ENCODE measurements around the gene METTL25B. TPM values are rescaled to one million over a fixed set of nuclear protein-coding genes. Genes with fewer than 3 reads are reported as not detected.

The METTL25B gene
- total RNA-seq, 4 donors from 2014 or later = 37.4 to 40.8 (median 39.0) TPM

DNA sequence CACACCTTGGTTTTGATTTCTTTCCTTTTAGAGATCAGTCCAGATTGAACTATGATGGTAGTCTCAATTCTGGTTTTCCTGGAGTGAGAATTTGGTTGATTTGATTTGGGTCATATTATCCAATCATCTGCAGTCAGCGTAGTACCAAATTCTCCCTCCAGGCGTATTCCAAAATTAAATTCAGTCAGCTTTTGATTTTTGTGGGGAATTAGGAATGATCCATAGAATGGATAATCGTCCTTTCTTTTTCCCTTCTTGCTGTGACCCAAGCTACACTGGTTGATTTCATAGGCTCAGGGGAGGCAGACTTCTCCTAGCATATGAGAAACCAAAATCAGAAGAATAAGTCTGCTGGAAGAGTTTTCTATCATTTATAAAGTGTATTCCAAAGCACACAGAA is 44.0 kb downstream of the METTL25B start:
- in situ Hi-C loops (cut with MboI; ENCODE audit: low pct_ligation_motif_present in 1 of 4, low pct_unique_long_range_greater_than_20kb in 1 of 4, low sequenced_read_pairs in 3 of 4) = no loop called here
- DNase-seq = no peak
- peaks cover 12 to 57% (median 36%) of the 10 kb centered on the region in 4 donors for H3K4me1 ChIP-seq

GRCh38 chr1:156772728-156773497 is 44.6 kb downstream of the METTL25B start:
- Histone ChIP-seq H3K4me3 (no peak overlapping the region), H3K36me3 (peaks cover 0 to 6% (median 1%) of the 10 kb centered on the region in 4 donors), H3K4me1 (peaks cover 15 to 62% (median 38%) of the 10 kb centered on the region in 4 donors), H3K27me3 (no peaks in the 10 kb centered on the region), H3K27ac (no peak overlapping the region), H3K9me3 (no peaks in the 10 kb centered on the region)
- intact Hi-C loops (cut with DNase I; ENCODE audit: low total_unique reads) (no loop called here), in situ Hi-C loops (cut with MboI; ENCODE audit: low pct_ligation_motif_present in 1 of 4, low pct_unique_long_range_greater_than_20kb in 1 of 4, low sequenced_read_pairs in 3 of 4) (no loop called here)
- TF ChIP-seq POLR2A (IDR thresholded peaks at IDR 0.05) (no peak), POLR2AphosphoS5 (IDR thresholded peaks at IDR 0.05) (no peak), CTCF (IDR thresholded peaks at IDR 0.05) (no peak), EP300 (IDR thresholded peaks at IDR 0.05; ENCODE audit: low read depth) (no peak)
- 40 to 53% methylated on average over 1 to 9 of the region's 9 CpGs for WGBS, 2 donors (ENCODE audit: low coverage in 1 of 2)
- DNase-seq = no peak

More for the DNA sequence above, 44.0 kb downstream of the METTL25B start:
- Histone ChIP-seq H3K27ac (no peak overlapping the region), H3K27me3 (no peaks in the 10 kb centered on the region), H3K9me3 (no peaks in the 10 kb centered on the region), H3K4me3 (no peak overlapping the region), H3K36me3 (peaks cover 0 to 6% (median 1%) of the 10 kb centered on the region in 4 donors)
- 86 to 90% methylated on average over 3 of the region's 3 CpGs for WGBS, 2 donors (ENCODE audit: low coverage in 1 of 2)
- TF ChIP-seq POLR2AphosphoS5 (IDR thresholded peaks at IDR 0.05) (no peak), EP300 (IDR thresholded peaks at IDR 0.05; ENCODE audit: low read depth) (no peak), POLR2A (IDR thresholded peaks at IDR 0.05) (no peak), CTCF (IDR thresholded peaks at IDR 0.05) (no peak)
- intact Hi-C loops (cut with DNase I; ENCODE audit: low total_unique reads) = no loop called here

DNA sequence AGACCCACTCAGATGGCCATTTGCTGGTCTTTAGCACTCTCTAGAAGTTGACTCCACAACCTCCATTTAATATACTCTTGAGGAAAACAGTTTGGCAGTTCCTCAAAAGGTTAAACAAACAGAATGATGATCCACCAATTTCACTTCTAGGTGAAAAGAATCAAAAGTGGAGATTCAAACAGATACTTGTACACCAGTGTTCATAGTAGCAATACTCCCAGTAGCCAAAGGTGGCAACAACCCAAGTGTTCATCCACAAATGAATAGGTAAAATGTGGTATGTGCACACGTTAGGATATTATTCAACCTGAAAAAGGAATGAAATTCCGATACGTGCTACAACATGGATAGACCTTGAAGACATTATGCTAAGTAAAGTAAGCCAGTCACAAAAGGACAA is 45.3 kb downstream of the METTL25B start:
- in situ Hi-C loops (cut with MboI; ENCODE audit: low pct_ligation_motif_present in 1 of 4, low pct_unique_long_range_greater_than_20kb in 1 of 4, low sequenced_read_pairs in 3 of 4) (no loop called here), intact Hi-C loops (cut with DNase I; ENCODE audit: low total_unique reads) (no loop called here)
- Histone ChIP-seq H3K27me3 (no peaks in the 10 kb centered on the region), H3K36me3 (peaks cover 0 to 6% (median 1%) of the 10 kb centered on the region in 4 donors), H3K9me3 (no peaks in the 10 kb centered on the region), H3K27ac (no peak overlapping the region), H3K4me1 (peaks cover 15 to 58% (median 33%) of the 10 kb centered on the region in 4 donors), H3K4me3 (no peak overlapping the region)
- no peak for DNase-seq
- 81 to 82% methylated on average over 3 of the region's 3 CpGs for WGBS, 2 donors (ENCODE audit: low coverage in 1 of 2)
- TF ChIP-seq EP300 (IDR thresholded peaks at IDR 0.05; ENCODE audit: low read depth) (no peak), POLR2AphosphoS5 (IDR thresholded peaks at IDR 0.05) (no peak), CTCF (IDR thresholded peaks at IDR 0.05) (no peak), POLR2A (IDR thresholded peaks at IDR 0.05) (no peak)

GRCh38 chr1:156775799-156776198 is 47.5 kb downstream of the METTL25B start:
- in situ Hi-C loops (cut with MboI; ENCODE audit: low pct_ligation_motif_present in 1 of 4, low pct_unique_long_range_greater_than_20kb in 1 of 4, low sequenced_read_pairs in 3 of 4) = no loop called here
- WGBS, 2 donors (ENCODE audit: low coverage in 1 of 2) = 77 to 100% methylated on average over 2 to 5 of the region's 5 CpGs
- H3K27ac ChIP-seq = no peak overlapping the region

More at GRCh38 chr1:156775799-156776198, 47.5 kb downstream of the METTL25B start:
- Histone ChIP-seq H3K27me3 (no peaks in the 10 kb centered on the region), H3K36me3 (peaks cover 0 to 12% (median 1%) of the 10 kb centered on the region in 4 donors), H3K9me3 (no peaks in the 10 kb centered on the region), H3K4me1 (peaks cover 4 to 36% (median 14%) of the 10 kb centered on the region in 4 donors), H3K4me3 (no peak overlapping the region)
- intact Hi-C loops (cut with DNase I; ENCODE audit: low total_unique reads) = no loop called here
- TF ChIP-seq EP300 (IDR thresholded peaks at IDR 0.05; ENCODE audit: low read depth) = no peak
- TF ChIP-seq POLR2AphosphoS5 (IDR thresholded peaks at IDR 0.05) = no peak
- no peak for TF ChIP-seq POLR2A (IDR thresholded peaks at IDR 0.05)
- TF ChIP-seq CTCF (IDR thresholded peaks at IDR 0.05) = no peak
- no peak for DNase-seq

Data from transverse colon (tissue), 4 donors.